Fibroblast of gingiva (primary cell): Measurements from ENCODE around the gene TMIGD1.

Experiments
- DNase-seq: peaks from one replicate; pipeline ENCODE4 v3.0.0-alpha.2; 2011; ENCODE audit warnings: low read depth

The TMIGD1 gene

GRCh38 chr17:30333503-30334360 lies at the start of gene TMIGD1:
Gene TMIGD1 (minus strand): TSS chr17:30334057. CDS start chr17:30332133, 1,924 bp downstream.
- no peak for DNase-seq

DNA sequence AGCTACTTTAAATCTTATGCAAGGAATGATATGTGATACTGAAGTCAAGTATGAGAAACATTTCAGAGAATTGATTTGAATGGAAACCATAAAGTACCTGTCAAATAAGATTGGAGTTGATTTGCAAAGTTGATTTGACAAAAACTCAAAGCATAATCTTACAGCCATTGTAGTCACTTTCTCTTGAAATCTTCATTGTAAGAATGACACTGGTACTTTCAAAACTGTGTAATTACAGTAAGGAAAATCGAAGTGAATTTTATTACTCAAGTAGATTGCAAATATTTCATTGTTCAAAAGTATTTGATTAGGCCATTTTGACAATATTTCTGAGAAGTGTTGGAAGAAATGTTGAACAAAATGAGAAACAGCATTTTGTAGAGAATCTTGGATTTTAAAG lies 48.5 kb upstream of the TMIGD1 start:
- DNase-seq: no peak

DNA sequence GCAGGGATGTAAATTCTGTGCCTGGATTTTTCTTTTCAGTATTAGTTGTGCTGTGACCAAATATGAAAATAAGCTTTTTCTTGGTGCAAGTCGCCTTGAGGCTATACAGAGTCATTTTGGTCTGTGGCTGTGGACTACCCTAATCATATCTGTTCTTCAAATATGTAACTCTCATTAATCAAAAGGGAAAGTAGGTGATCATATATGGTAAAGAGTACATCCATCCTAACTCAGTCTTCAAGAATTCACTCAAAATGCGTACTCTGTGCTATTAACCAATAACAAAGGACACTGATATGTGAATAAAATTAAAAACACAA lies 47.4 kb upstream of the TMIGD1 start:
- no peak for DNase-seq

DNA sequence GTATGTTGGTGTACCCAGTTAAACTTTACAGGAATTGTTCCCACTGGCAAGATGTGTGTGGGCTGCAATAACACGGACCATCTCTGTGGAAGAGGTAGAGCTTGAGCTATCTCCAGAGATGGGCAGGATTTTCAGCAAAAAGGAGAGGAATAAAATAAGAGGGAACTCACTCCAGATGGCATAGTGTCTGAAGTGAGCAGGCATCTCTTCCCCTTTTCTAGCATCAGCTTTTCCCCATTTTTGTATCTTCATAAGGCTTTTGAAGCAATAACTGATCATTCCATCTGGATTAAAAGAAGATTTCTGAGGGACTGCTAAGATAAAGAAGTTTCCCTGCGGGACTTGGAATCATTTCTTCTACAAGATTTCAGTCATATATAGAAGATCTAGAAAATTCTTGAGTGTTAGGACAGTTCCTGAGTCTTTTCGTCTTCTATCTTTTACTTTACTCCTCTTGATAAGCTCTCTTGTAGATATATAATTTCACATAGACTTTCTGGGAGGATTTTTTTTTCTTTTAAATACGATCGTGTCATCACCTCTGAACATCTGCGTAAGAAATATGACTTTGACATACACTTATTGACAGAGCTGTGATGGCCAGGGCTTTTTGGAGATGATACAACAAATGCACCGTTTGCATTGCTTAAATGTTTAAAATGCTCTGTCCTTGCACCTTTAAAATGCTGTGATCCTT lies 46.9 kb upstream of the TMIGD1 start:
- no peak for DNase-seq

GRCh38 chr17:30379903-30380381 lies 46.1 kb upstream of the TMIGD1 start:
- no peak for DNase-seq

- peak; percentile 6 for DNase-seq
These were observed 45.5 kb upstream of the TMIGD1 start for GRCh38 chr17:30379303-30379902.

DNA sequence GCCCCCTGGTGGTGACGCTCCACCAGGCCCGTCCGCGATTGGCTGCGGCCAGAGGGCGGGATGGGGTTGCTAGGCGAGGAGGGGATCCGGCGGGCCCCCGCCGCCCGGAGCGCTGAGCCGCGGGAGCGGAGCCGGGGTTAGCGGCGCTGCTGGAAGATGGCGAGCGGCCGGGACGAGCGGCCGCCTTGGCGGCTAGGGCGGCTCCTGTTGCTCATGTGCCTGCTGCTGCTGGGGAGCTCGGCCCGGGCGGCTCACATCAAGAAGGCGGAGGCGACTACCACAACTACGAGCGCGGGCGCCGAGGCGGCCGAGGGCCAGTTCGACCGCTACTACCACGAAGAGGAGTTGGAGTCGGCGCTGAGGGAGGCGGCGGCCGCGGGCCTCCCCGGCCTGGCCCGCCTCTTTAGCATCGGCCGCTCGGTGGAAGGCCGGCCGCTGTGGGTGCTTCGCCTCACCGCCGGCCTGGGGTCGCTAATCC lies 45.0 kb upstream of the TMIGD1 start, which contains the start of gene CPD:
Gene CPD, plus strand, starts transcription at position 103 of the 478 bp plus-strand sequence. Its CDS starts 54 bp downstream, at position 157.
- peak; percentile 94 for DNase-seq

- peak; percentile 2 for DNase-seq
These were observed 44.5 kb upstream of the TMIGD1 start for GRCh38 chr17:30378241-30378824.

DNA sequence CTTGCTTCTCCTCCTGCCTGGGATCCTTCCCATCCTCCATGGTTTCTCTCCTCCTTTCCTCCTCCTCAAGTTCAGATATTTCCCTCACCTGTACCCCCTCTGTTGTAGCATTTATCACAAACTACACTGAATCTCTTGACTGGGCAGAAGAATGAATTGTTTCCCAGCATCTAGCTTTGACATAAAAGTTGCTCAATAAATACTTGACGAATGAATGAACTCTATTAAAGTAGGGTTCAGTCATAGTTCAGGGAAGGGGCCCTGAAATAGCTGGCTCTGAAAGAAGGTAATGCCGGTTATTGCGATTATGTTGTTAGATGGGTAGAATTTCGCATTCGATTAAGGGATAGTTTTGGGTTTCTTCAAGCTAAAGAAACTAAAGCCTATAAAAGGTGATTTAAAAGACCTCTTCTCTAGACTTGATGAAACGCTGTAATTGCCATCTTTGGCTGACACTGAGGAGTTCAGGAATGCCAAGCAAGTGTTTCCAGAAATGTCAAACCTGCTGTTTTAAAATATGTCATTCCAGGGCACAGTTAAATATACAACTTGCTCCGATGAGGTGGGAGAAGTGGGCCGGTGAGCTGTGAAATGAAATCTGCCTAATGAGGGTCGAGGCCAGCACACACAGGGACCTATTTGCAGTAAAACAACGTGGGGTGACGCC lies 43.9 kb upstream of the TMIGD1 start:
- no peak for DNase-seq

GRCh38 chr17:30376621-30377452 lies 43.0 kb upstream of the TMIGD1 start:
- peak; percentile 90 for DNase-seq

DNA sequence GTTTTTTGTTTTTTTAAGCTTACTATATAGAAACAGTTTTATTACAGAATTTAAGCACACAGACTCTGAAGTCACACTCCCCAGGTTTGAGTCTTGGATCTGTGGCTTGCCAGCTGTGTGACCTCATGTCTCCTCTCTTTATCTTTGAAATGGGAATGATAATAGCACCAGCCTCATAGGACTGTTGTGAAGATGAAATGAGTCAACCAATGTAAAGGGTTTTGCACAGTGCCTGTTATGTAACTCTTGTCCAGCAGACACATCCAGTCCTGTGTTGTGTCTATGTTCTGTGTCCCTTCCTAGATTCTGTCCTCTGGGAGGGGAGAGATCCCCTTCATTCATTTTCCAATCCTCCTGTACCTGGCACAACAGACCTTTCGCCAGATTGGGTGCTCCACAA lies 41.8 kb upstream of the TMIGD1 start:
- no peak for DNase-seq

DNA sequence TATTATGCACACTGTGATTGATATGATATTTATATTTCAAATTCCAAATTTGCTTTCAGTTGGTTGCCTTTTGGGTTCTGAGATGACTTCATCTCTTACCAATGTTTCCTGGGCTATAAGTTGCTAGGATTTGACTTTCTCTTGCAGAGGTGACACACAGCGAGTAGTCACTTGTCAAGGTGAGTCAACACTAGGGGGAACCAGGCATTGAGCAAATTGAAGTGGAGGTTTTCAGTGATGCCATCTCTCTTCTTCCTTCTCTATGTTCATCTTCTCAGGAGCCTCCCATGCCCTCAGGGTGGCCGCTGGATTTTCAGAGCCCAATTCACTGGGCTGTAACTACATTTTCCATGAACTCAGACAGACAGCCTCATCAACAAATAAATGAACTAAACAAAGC lies 38.9 kb upstream of the TMIGD1 start:
- no peak for DNase-seq

DNA sequence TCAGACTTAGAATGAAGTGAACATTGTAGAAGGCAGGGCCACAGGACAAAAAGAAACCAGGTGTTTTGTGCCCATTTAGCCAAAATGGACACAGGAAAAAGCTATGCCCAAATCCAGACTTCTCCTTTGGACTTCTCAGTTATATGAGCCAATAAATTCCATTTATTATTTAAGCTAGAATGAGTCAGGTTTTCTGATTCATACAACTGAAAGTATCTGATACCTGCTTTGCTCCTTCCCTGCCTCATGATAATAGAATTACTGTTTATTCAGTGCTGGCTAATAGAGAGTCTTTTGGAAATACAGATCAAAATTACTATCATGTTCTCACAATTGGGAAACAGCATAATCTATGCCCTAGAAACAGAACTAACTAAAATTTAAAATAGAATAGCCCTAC lies 36.1 kb upstream of the TMIGD1 start:
- DNase-seq: no peak

GRCh38 chr17:30368912-30369720 lies 35.3 kb upstream of the TMIGD1 start:
- DNase-seq: no peak

DNA sequence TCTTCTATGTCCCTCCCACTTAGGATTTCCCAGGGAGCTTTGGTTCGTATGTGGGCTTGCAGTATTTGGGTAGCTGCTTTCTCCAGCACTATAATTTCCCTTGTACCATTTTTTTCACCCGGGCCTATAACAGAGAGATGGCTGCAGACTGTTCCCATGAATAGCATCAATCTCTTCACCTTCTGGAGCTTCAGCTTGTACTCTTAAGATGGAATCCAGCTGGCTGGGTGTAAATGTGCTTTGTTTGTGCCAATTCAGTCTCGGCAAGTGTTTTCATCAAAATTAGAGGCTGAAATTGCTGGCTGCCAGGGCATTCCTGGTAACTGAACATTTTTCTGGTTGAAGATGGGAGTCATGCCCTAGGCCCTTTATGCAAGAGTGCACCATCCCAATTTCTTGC lies 32.7 kb upstream of the TMIGD1 start:
- DNase-seq: no peak

- no peak for DNase-seq
These were observed 29.9 kb upstream of the TMIGD1 start for GRCh38 chr17:30363715-30364202.

DNA sequence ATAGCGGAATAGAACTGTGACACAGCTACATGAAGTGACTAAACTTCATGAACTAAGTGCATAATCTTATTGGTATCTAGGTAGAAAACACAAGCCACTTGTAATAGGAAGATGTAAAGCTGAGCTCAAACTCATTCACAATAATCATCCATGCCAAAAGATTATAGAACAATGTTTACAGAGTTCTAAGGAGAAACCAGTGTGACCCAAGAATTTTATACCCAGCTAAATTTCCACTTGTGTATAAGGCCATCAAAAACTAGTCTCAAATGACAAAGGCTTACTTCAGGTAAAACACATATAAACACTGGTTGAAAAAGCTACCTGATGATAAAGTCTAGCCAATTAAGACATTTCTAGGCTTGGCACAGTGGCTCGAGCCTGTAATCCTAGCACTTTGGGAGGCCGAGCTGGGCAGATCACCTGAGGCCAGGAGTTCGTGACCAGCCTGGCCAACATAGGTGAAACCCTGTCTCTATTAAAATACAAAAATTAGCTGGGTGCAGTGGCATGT lies 28.0 kb upstream of the TMIGD1 start:
- DNase-seq: no peak

GRCh38 chr17:30360086-30360808 lies 26.4 kb upstream of the TMIGD1 start:
- no peak for DNase-seq
